ENCODE measurements around the gene TSPAN18.

GRCh38 chr11:44770401-44770800 is 43.6 kb downstream of the TSPAN18 start:
- TF ChIP-seq EZH2phosphoT487 (IDR thresholded peaks at IDR 0.05; ENCODE audit: borderline replicate concordance, low read depth) (no peak), TAF1 (IDR thresholded peaks at IDR 0.05; ENCODE audit: borderline replicate concordance, low read depth, low read length) (no peak), ZBTB33 (IDR thresholded peaks at IDR 0.05; ENCODE audit: borderline replicate concordance, low read depth) (no peak), RXRA (IDR thresholded peaks at IDR 0.05; ENCODE audit: borderline replicate concordance, low read depth) (no peak)
- TF ChIP-seq, protein P1, sequence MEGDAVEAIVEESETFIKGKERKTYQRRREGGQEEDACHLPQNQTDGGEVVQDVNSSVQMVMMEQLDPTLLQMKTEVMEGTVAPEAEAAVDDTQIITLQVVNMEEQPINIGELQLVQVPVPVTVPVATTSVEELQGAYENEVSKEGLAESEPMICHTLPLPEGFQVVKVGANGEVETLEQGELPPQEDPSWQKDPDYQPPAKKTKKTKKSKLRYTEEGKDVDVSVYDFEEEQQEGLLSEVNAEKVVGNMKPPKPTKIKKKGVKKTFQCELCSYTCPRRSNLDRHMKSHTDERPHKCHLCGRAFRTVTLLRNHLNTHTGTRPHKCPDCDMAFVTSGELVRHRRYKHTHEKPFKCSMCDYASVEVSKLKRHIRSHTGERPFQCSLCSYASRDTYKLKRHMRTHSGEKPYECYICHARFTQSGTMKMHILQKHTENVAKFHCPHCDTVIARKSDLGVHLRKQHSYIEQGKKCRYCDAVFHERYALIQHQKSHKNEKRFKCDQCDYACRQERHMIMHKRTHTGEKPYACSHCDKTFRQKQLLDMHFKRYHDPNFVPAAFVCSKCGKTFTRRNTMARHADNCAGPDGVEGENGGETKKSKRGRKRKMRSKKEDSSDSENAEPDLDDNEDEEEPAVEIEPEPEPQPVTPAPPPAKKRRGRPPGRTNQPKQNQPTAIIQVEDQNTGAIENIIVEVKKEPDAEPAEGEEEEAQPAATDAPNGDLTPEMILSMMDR (IDR thresholded peaks at IDR 0.05) = no peak
